OCI-LY7 (cell line): Measurements from ENCODE around the gene SEMA4D. TPM values are rescaled to one million over a fixed set of nuclear protein-coding genes. Genes with fewer than 3 reads are reported as not detected.

Experiments used
- BruUV-seq: library from RNA; stranded (reverse); fragments of 400-500 nt; replicated peaks from 2 replicates; lab custom pipeline; 2021; lab: Mats Ljungman, UMichigan
- CTCF ChIA-PET: fragments of 300-600 bp; sonication (Branson Sonifier 250); formaldehyde crosslinking; loops from one replicate; lab custom pipeline; 2022; ENCODE audit warnings: antibody characterized with exemption; ENCODE audit not compliant: unreplicated experiment; lab: Charles Lee
- POLR2A ChIA-PET: fragments of 300-600 bp; sonication (Branson Sonifier 250); formaldehyde crosslinking; loops from one replicate; lab custom pipeline; 2022; ENCODE audit warnings: antibody characterized with exemption; lab: Charles Lee
- DNase-seq: peaks from one replicate; pipeline ENCODE4 v3.0.0-alpha.2; 2015; ENCODE audit warnings: low spot score
- H2AFZ ChIP-seq: fragments of 200-600 bp; sonication (generic), shearing (Covaris generic); 2 replicates; pipeline ENCODE4 v1.6.1; 2014; ENCODE audit warnings: mild to moderate bottlenecking, antibody characterized with exemption, low read length, moderate library complexity
- H3K27ac ChIP-seq: fragments of 200-600 bp; sonication (generic); 2 replicates; pipeline ENCODE4 v1.5.1; 2014; ENCODE audit warnings: mixed run types, low read depth, mild to moderate bottlenecking, moderate library complexity, low read length, inconsistent platforms; ENCODE audit not compliant: poor library complexity, severe bottlenecking
- H3K36me3 ChIP-seq: fragments of 200-600 bp; sonication (generic); 2 replicates; pipeline ENCODE4 v1.6.1; 2014; ENCODE audit warnings: mild to moderate bottlenecking, antibody characterized with exemption, low read length, moderate library complexity, mixed read lengths; ENCODE audit not compliant: insufficient read depth
- H3K4me1 ChIP-seq: fragments of 200-600 bp; sonication (generic); 2 replicates; pipeline ENCODE4 v1.5.1; 2014; ENCODE audit warnings: mild to moderate bottlenecking, low read length; ENCODE audit not compliant: insufficient read depth, poor library complexity, severe bottlenecking
- H3K4me2 ChIP-seq: fragments of 200-600 bp; sonication (generic); 2 replicates; pipeline ENCODE4 v1.6.1; 2014; ENCODE audit warnings: mild to moderate bottlenecking, low read length
- H3K4me3 ChIP-seq: fragments of 200-600 bp; sonication (generic); 2 replicates; pipeline ENCODE4 v1.5.1; 2014; ENCODE audit warnings: mild to moderate bottlenecking, low read depth, low read length; ENCODE audit not compliant: poor library complexity, severe bottlenecking
- H3K79me2 ChIP-seq: fragments of 200-600 bp; sonication (generic); 2 replicates; pipeline ENCODE4 v1.6.1; 2016; ENCODE audit warnings: low read depth, mild to moderate bottlenecking, low read length, moderate library complexity, mixed read lengths; ENCODE audit not compliant: insufficient read depth
- H3K9me2 ChIP-seq: fragments of 200-600 bp; sonication (generic); 2 replicates; pipeline ENCODE4 v1.6.1; 2016; ENCODE audit warnings: mild to moderate bottlenecking, low read length, mixed read lengths; ENCODE audit not compliant: insufficient read depth
- H3K9me3 ChIP-seq: fragments of 200-600 bp; sonication (generic); 2 replicates; pipeline ENCODE4 v1.6.1; 2014; ENCODE audit warnings: mild to moderate bottlenecking, mixed run types, low read length, mixed read lengths
- H4K20me1 ChIP-seq: fragments of 200-600 bp; sonication (generic); 2 replicates; pipeline ENCODE4 v1.6.1; 2014; ENCODE audit warnings: mild to moderate bottlenecking, antibody characterized with exemption, low read length, moderate library complexity, mixed read lengths; ENCODE audit not compliant: insufficient read depth
- CTCF ChIP-seq: fragments of 200-600 bp; sonication (generic); conservative IDR thresholded peaks from 2 replicates; pipeline ENCODE4 v1.5.1; 2014; ENCODE audit warnings: mild to moderate bottlenecking, antibody characterized with exemption, low read length, moderate library complexity, mixed read lengths
- EZH2phosphoT487 ChIP-seq: fragments of 200-600 bp; sonication (generic); IDR thresholded peaks from 2 replicates; pipeline ENCODE4 v1.6.1; 2018; ENCODE audit warnings: low read depth, borderline replicate concordance, mild to moderate bottlenecking, mixed run types, antibody characterized with exemption, low read length, moderate library complexity, mixed read lengths
- intact Hi-C: fragments of 100-400 bp; cut with micrococcal nuclease; formaldehyde crosslinking; loops from one replicate; pipeline ENCODE4 v1.10.0; 2022; ENCODE audit not compliant: unreplicated experiment
- total RNA-seq, 2 experiments: library from RNA; depleted of rRNA in 1 of 2; stranded (reverse); fragments of >200 nt in 1 of 2; shearing (Covaris generic) in 1 of 2; gene quantifications; 2 replicates each; pipeline ENCODE4 v1.2.3, GENCODE V29; 2014 to 2022

Gene SEMA4D
- total RNA-seq, 2 experiments from 2014 or later, result 28.5 to 60.5 TPM

GRCh38 chr9:89404074-89404473 lies 93.8 kb downstream of the SEMA4D start:
- Histone ChIP-seq H3K4me3 (no peak overlapping the region), H3K79me2 (no peaks in the 10 kb centered on the region), H3K4me1 (peaks cover 55% of the 10 kb centered on the region), H3K4me2 (no peak overlapping the region), H3K9me2 (no peaks in the 10 kb centered on the region), H3K9me3 (0 out of 2 replicates have a peak, but pooled peaks cover 6% of the 10 kb centered on the region), H3K36me3 (peaks cover 9% of the 10 kb centered on the region), H2AFZ (no peak overlapping the region), H3K27ac (no peak overlapping the region), H4K20me1 (0 out of 2 replicates have a peak, but pooled peaks cover 5% of the 10 kb centered on the region)
- POLR2A ChIA-PET, result no interaction called here
- CTCF ChIA-PET, result no interaction called here
- BruUV-seq, result no TSS peak
- no peak for DNase-seq
- TF ChIP-seq EZH2phosphoT487, result no peak
- TF ChIP-seq CTCF, result no peak
- intact Hi-C loops, result no loop called here

GRCh38 chr9:89402695-89403427 lies 95.1 kb downstream of the SEMA4D start:
- Histone ChIP-seq H3K27ac (no peak overlapping the region), H2AFZ (no peak overlapping the region), H3K4me3 (no peak overlapping the region), H4K20me1 (0 out of 2 replicates have a peak, but pooled peaks cover 5% of the 10 kb centered on the region), H3K9me2 (no peaks in the 10 kb centered on the region), H3K36me3 (peaks cover 12% of the 10 kb centered on the region), H3K9me3 (0 out of 2 replicates have a peak, but pooled peaks cover 6% of the 10 kb centered on the region), H3K79me2 (no peaks in the 10 kb centered on the region), H3K4me2 (no peak overlapping the region), H3K4me1 (peaks cover 49% of the 10 kb centered on the region)
- ChIA-PET CTCF (no interaction called here), POLR2A (interaction anchor here (1.3 to 1.8 kb wide), 2 partner anchors 8 to 121 kb away, joined by 4 to 5 read pairs; no protein-coding TSS in a partner anchor)
- intact Hi-C loops, result no loop called here
- no peak for DNase-seq
- TF ChIP-seq CTCF (no peak), EZH2phosphoT487 (no peak)
- no TSS peak for BruUV-seq
